K562 (cell line): ENCODE measurements around the gene MYOCD. TPM values are rescaled to one million over a fixed set of nuclear protein-coding genes. Genes with fewer than 3 reads are reported as not detected.

Source experiments
- ATAC-seq: fragments of 200-7000 bp; cut with Tn5 transposase; 3 replicates; pipeline ENCODE4 v1.9.1; 2020; ENCODE audit warnings: moderate library complexity
- BruUV-seq: library from RNA; stranded (reverse); fragments of 400-500 nt; replicated peaks from 2 replicates; lab custom pipeline; 2021; lab: Mats Ljungman, UMichigan
- CTCF ChIA-PET: fragments of 300-600 bp; formaldehyde crosslinking; extraction: SDS; loops from one replicate; lab custom pipeline; 2021; ENCODE audit warnings: low intra/inter-chr PET ratio; lab: Yijun Ruan, JAX
- POLR2A ChIA-PET: fragments of 300-600, 350-650 bp; sonication (Branson Sonifier 250); formaldehyde crosslinking; extraction: SDS; loops from one replicate; lab custom pipeline; 2021; ENCODE audit warnings: antibody characterized with exemption, inconsistent platforms; lab: Yijun Ruan, JAX
- DNase-seq, 4 experiments: peaks; one replicate each; pipeline versions ENCODE4 v3.0.0 to v3.0.0-alpha.2; 2011 to 2018; ENCODE audit warnings: low spot score in 3 of 4, mixed read lengths in 3 of 4; ENCODE audit errors: extremely low read depth in 1 of 4
- FAIRE-seq: peaks from 2 replicates; lab custom pipeline; 2011; peaks lifted over from hg19 to GRCh38; lab: Jason Lieb, UNC
- H2AFZ ChIP-seq: 2 replicates; pipeline ENCODE4 v1.6.0; 2011; ENCODE audit warnings: low read depth, low read length, control low read depth, inconsistent platforms
- H3K27ac ChIP-seq: fragments of 200-600 bp; 3 replicates; pipeline ENCODE4 v1.8.0; 2011; ENCODE audit warnings: low read depth, mild to moderate bottlenecking, control low read depth, inconsistent platforms, low read length, moderate library complexity, mixed read lengths; ENCODE audit errors: extremely low read depth
- H3K27me3 ChIP-seq, 2 experiments: fragments of 300-600 bp in 1 of 2; 2 replicates in 1 of 2; 3 replicates in 1 of 2; pipeline versions ENCODE4 v1.6.0 to v1.8.0; 2011; ENCODE audit warnings: inconsistent platforms in 2 of 2, low read length in 2 of 2, mild to moderate bottlenecking in 1 of 2, mixed read lengths in 1 of 2, moderate library complexity in 1 of 2; ENCODE audit not compliant: control insufficient read depth in 2 of 2, insufficient read depth in 2 of 2
- H3K36me3 ChIP-seq: fragments of 300-600 bp; 3 replicates; pipeline ENCODE4 v1.8.0; 2011; ENCODE audit warnings: mild to moderate bottlenecking, low read length, inconsistent platforms; ENCODE audit not compliant: control insufficient read depth, insufficient read depth
- H3K4me1 ChIP-seq, 2 experiments: fragments of 200-600 bp in 1 of 2; replicated peaks in 1 of 2; 2 replicates in 1 of 2; 3 replicates in 1 of 2; pipeline versions ENCODE4 v1.5.1 to v1.8.0; 2011; ENCODE audit warnings: inconsistent platforms in 2 of 2, low read length in 2 of 2, mild to moderate bottlenecking in 1 of 2, mixed read lengths in 1 of 2, moderate library complexity in 1 of 2; ENCODE audit not compliant: control insufficient read depth in 2 of 2, insufficient read depth in 2 of 2
- H3K4me2 ChIP-seq: 2 replicates; pipeline ENCODE4 v1.6.1; 2011; ENCODE audit warnings: low read length, control low read depth, inconsistent platforms, mixed read lengths; ENCODE audit not compliant: insufficient read depth
- H3K4me3 ChIP-seq: fragments of 200-600 bp; sonication (generic), shearing (Covaris generic); 2 replicates; pipeline ENCODE4 v1.5.1; 2016; ENCODE audit warnings: control low read depth, inconsistent platforms
- H3K79me2 ChIP-seq: fragments of 200-600 bp; 3 replicates; pipeline ENCODE4 v1.8.0; 2011; ENCODE audit warnings: low read length, inconsistent platforms; ENCODE audit not compliant: control insufficient read depth, insufficient read depth
- H3K9ac ChIP-seq, 2 experiments: 2 replicates each; pipeline versions ENCODE4 v1.6.0 to v1.6.1; 2011; ENCODE audit warnings: low read depth in 2 of 2, low read length in 2 of 2, control low read depth in 1 of 2, inconsistent platforms in 1 of 2, mild to moderate bottlenecking in 1 of 2, mixed read lengths in 1 of 2; ENCODE audit not compliant: insufficient read depth in 1 of 2
- H3K9me1 ChIP-seq: one replicate; pipeline ENCODE4 v1.6.0; 2011; ENCODE audit warnings: inconsistent platforms, mild to moderate bottlenecking, low read length, moderate library complexity; ENCODE audit not compliant: control insufficient read depth, insufficient read depth
- H3K9me3 ChIP-seq: replicated peaks from 2 replicates; pipeline ENCODE4 v1.5.1; 2011; ENCODE audit warnings: low read depth, low read length, inconsistent platforms; ENCODE audit not compliant: control insufficient read depth, insufficient read depth
- H4K20me1 ChIP-seq: replicated peaks from 2 replicates; pipeline ENCODE4 v1.6.1; 2011; ENCODE audit warnings: low read length, inconsistent platforms, mixed read lengths; ENCODE audit not compliant: control insufficient read depth, insufficient read depth
- EP400 ChIP-seq: fragments of 450-650 bp; IDR thresholded peaks from 2 replicates; pipeline ENCODE4 v1.6.1; 2017; ENCODE audit warnings: antibody characterized with exemption, mild to moderate bottlenecking, moderate library complexity
- OTX1 ChIP-seq: fragments of 450-650 bp; formaldehyde crosslinking; IDR thresholded peaks from 2 replicates; pipeline ENCODE4 v1.4.0; 2022; ENCODE audit warnings: mild to moderate bottlenecking
- RAD21 ChIP-seq, 2 experiments: fragments of 250-450 bp in 1 of 2; fragments of 450-650 bp in 1 of 2; sonication (Bioruptor Pico) in 1 of 2; formaldehyde crosslinking in 1 of 2; IDR thresholded peaks in 1 of 2; conservative IDR thresholded peaks in 1 of 2; 2 replicates each; pipeline versions ENCODE4 v1.4.0 to v1.8.0; 2020 to 2022; ENCODE audit warnings: mild to moderate bottlenecking in 2 of 2, moderate library complexity in 1 of 2
- SRSF7 ChIP-seq: fragments of 200-400 bp; formaldehyde crosslinking; optimal IDR thresholded peaks from 2 replicates; pipeline ENCODE3; 2017; ENCODE audit warnings: mild to moderate bottlenecking, low read depth, low read length
- ZFX ChIP-seq: sonication (generic); formaldehyde crosslinking; IDR thresholded peaks from 2 replicates; pipeline ENCODE4 v1.8.0; 2022; ENCODE audit warnings: mild to moderate bottlenecking, missing genetic modification reagents, moderate library complexity
- ZNF668 ChIP-seq: fragments of 250-450 bp; sonication (Bioruptor Pico); IDR thresholded peaks from 2 replicates; pipeline ENCODE4 v1.8.0; 2022; ENCODE audit warnings: mild to moderate bottlenecking, inconsistent platforms
- WGBS: fragments of 100-300 bp; shearing (Covaris generic); methylation state at CpG from one replicate; pipeline ENCODE4 v1.1.6; 2016; ENCODE audit warnings: low coverage, mixed read lengths; ENCODE audit not compliant: insufficient coverage; ENCODE audit errors: missing lambda C conversion rate; 5-methylcytosine and 5-hydroxymethylcytosine counted together
- in situ Hi-C: fragments of 300-500 bp; cut with MboI; formaldehyde crosslinking; loops from 4 replicates; pipeline ENCODE4 v1.15.0; 2018; ENCODE audit warnings: inconsistent platforms, mixed read lengths
- intact Hi-C: fragments of 100-400 bp; cut with micrococcal nuclease; formaldehyde crosslinking; loops from 2 replicates; pipeline ENCODE4 v1.14.2; 2022
- polyA plus RNA-seq, 8 experiments: library from polyadenylated mRNA; depleted of rRNA in 4 of 8; stranded (reverse) in 5 of 8; unstranded in 3 of 8; fragments of >200 nt; fragmentation: Nextera tagmentation in 2 of 8; fragmentation: Illumina TruSeq in 1 of 8; extraction: Ambion mirVana in 2 of 8; extraction: Trizol in 1 of 8; gene quantifications; 2 replicates each; pipeline versions ENCODE4 v1.2.1 to v1.2.3, GENCODE V29; 2011 to 2014; ENCODE audit warnings: inconsistent platforms in 1 of 8, missing spikeins in 1 of 8
- total RNA-seq, 7 experiments: library from RNA; depleted of rRNA in 6 of 7; stranded (reverse); fragments of >200 nt in 6 of 7; fragmentation: Illumina TruSeq in 2 of 7; extraction: Trizol in 2 of 7; gene quantifications; 2 replicates each; pipeline versions ENCODE4 v1.2.1 to v1.2.3, GENCODE V29; 2011 to 2021; ENCODE audit warnings: low replicate concordance in 1 of 7
- TF ChIP-seq, protein P1 (sequence below): fragments of 250-450 bp; sonication (Bioruptor Pico); IDR thresholded peaks from 2 replicates; pipeline ENCODE4 v1.8.0; 2022; ENCODE audit warnings: moderate library complexity, mild to moderate bottlenecking, inconsistent platforms

MYOCD gene
- total and polyA plus RNA-seq, 9 of the 15 experiments (the other 6 are each of a cell fraction or from before 2014, with no cell fraction given), result not detected

DNA sequence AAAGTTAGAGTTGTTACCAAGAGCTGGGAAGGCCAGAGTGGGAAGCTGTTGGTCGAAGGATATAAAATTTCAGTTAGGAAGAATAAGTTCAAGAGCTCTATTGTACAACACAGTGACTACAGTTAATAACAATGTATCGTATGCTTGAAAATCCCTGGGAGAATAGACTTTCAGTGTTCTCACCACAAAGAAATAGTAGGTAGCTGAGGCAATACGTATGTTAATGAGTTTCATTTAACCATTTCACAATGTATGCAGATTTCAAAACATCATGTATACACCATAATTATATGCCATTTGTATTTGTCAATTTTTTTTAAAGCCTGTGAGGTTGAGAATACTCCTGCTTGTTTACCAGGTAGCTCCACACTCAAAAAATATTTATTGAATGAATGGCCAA lies 41.5 kb upstream of the MYOCD start:
- Histone ChIP-seq H3K27me3 (no peaks in the 10 kb centered on the region; a peak in 1 of 5 replicates), H3K9me1 (no peaks in the 10 kb centered on the region), H3K9me3 (no peaks in the 10 kb centered on the region), H3K9ac (no peak overlapping the region), H4K20me1 (no peaks in the 10 kb centered on the region), H2AFZ (no peak overlapping the region), H3K79me2 (no peaks in the 10 kb centered on the region), H3K4me1 (no peaks in the 10 kb centered on the region; a peak in 1 of 5 replicates), H3K4me2 (no peak overlapping the region), H3K27ac (no peak overlapping the region), H3K36me3 (no peaks in the 10 kb centered on the region), H3K4me3 (no peak overlapping the region)
- intact Hi-C loops, result no loop called here
- ATAC-seq (no peak), FAIRE-seq (no peak), DNase-seq (no peak)
- in situ Hi-C loops, result no loop called here
- WGBS, result 0% methylated on average over 3 of the region's 3 CpGs
- BruUV-seq, result no TSS peak
- POLR2A ChIA-PET, result no interaction called here
- TF ChIP-seq, protein P1, sequence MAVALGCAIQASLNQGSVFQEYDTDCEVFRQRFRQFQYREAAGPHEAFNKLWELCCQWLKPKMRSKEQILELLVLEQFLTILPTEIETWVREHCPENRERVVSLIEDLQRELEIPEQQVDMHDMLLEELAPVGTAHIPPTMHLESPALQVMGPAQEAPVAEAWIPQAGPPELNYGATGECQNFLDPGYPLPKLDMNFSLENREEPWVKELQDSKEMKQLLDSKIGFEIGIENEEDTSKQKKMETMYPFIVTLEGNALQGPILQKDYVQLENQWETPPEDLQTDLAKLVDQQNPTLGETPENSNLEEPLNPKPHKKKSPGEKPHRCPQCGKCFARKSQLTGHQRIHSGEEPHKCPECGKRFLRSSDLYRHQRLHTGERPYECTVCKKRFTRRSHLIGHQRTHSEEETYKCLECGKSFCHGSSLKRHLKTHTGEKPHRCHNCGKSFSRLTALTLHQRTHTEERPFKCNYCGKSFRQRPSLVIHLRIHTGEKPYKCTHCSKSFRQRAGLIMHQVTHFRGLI, result no peak
- no peak for TF ChIP-seq SRSF7
- no peak for TF ChIP-seq ZNF668 (CRISPR knock-in tag)
- no peak for TF ChIP-seq OTX1 (CRISPR knock-in tag)
- TF ChIP-seq EP400, result no peak
- TF ChIP-seq RAD21 (CRISPR knock-in tag; conservative IDR thresholded peaks at IDR 0.05 in 1 of 2, IDR thresholded peaks at IDR 0.05 in 1 of 2), result no peak
- no peak for TF ChIP-seq ZFX (CRISPR knock-in tag)
- CTCF ChIA-PET, result no interaction called here
